ENCODE data around the gene BCO1.

The BCO1 gene

DNA sequence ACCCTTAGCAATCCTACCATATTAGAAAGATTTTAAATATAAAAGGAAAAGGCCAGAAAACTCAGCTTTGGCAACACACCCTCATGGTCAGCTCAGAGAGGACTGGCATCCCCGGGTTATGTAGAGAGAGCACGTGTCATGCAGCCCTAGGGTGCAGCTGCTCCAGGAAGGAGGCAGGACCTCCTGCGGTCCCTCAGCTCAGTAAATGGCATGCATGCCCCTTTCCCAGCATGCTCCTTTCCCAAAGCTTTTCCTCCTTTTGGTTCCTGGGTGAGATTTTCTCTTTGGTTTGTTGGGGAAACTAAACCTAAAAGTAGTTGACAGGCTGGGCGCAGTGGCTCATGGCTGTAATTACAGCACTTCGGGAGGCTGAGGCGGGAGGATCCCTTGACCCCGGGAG, 80.2 kb downstream of the BCO1 start:
- no peak for DNase-seq (ENCODE audit: low read depth)

DNA sequence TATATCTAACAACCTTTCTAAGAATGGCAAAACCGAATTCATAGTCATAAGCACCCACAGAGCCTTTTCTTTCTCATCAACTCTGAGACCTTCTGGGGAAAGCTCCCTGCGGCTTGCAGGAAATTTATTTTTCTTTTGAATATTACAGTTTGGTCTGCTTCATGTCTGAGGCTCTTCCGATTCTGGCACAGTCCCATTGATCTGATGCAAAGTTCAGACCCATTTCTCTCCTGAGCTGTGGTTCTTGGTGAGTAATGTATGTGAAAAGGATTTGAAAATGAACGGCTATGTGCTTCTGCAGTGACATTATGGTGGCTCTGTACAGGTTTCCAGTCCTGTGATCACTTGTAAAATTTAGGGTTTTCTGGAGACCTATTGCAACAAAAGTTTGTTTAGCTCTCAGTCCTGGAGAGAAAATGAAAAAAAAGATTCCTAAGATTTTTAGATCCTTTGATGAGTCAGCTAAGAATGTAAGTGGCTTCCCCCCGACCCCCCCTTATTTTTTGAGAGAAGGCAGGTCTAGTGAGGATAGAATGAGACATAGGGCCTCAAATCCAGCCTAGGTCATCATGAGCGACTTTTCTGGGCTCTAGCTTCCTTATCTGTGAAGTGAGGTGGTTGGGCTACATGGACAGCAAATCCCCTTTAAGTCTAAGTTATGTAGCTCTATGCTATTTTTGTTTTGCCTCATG, 80.9 kb downstream of the BCO1 start:
- DNase-seq (ENCODE audit: low read depth) = no peak

DNA sequence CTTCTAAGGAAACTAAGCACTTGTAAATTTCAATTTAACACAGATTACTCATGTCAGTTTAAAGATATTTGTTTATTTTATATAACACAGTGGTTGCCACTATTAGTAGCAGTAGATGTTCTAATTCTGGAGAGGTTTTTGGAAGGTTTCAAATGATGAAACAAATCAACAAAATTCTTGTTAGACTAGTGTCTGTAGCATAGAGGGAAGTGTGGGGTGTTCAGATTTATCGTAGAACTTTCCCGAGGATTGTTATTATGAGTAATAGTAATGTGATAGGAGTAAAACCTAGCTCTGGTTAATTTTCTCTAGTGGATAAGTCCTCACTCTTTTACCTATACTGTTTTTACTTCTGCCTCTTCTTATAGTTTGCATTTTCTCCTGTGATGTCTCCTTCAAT, 82.5 kb downstream of the BCO1 start:
- no peak for DNase-seq (ENCODE audit: low read depth)

DNA sequence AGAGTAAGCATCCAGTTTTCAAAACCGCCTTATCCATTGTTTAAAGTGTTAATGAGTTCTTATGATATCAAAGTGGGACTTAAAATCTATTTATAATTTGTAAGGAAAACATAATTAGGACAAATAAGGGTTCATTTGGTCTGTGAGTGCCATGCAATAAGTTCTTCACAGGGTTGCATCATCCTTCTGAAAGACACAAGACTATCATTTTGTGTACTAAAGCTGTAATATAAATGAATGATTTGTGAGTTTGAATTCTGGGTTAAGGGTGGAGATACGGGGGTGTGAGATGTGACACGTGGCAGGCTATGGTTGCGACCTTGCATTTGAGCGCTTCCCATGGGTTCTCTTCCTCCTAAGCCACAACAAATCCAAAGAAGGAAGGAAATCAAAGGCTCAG, 83.0 kb downstream of the BCO1 start:
- DNase-seq (ENCODE audit: low read depth) = no peak

DNA sequence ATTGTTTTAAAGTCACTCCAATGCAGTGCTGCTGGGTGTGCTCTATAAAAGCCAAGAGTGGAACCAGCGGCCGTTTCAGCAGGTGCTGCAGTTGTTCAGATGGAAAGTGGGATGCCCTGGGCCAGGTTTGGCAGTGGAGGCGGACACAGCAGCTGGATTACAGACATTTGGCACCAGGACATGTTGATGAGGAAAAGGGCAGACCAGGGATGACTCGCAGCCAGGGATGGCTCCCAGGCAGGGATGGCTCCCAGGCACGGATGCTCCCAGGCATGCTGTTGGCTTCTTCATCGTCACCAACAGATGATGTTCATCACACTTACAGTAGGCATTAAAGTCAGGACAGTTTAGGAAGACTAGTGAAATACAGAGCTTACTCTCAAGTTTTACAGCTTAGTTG, 86.3 kb downstream of the BCO1 start:
- no peak for DNase-seq (ENCODE audit: low read depth)

DNA sequence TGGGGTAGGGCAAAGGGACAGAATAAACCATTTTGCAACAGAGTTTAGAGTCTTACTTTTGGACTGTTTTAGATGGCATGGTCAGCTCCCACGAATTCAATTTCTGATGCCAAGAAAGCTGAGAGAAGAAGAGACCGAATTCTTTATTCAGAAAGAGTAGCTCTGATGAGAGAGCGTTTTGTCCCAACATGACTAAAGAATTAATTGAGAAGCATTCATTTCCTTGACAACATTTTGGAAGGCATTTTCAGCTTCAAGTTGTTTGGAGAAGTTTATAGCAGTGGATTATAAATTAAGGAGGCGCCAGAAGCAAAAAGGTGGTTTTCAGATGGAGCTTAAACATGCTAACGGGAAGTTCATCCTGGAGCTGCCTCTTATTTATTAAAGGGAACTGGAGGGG, 88.5 kb downstream of the BCO1 start:
- no peak for DNase-seq (ENCODE audit: low read depth)

DNA sequence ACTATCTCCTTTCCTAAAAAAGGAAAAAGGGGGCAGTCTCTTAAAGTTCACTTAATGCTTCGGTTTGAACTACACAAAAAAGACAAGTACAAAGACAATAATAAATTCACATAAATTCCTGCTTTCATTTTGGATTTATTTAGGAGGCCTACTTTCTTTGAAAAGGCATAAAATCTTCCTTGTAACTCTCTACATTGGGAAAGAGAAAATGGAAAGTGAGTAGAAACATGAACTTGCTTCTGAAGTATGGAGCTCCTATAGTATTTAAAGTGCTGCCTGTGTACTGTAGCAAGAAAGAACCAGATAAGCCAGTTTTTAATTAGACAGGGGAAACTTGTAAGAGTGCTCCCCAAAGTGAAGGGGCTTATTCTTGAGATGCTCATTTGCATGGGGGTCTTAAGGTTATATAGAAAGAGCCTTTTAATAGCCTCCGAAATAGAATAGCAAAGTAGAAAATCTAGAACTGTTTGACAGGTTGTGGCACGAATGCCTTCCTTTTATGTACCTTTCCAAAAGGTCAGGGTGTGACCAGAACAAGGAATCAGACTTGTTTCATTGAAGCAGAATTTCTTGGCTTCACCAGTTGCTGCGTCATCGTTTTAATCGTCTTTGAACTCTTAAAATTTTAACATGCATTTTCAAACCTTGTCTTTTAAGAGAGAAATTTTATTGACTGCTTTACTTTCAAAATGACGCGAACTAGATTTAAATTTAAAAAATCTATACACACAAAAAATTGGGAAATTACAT, 89.1 kb downstream of the BCO1 start:
- DNase-seq (ENCODE audit: low read depth) = no peak

DNA sequence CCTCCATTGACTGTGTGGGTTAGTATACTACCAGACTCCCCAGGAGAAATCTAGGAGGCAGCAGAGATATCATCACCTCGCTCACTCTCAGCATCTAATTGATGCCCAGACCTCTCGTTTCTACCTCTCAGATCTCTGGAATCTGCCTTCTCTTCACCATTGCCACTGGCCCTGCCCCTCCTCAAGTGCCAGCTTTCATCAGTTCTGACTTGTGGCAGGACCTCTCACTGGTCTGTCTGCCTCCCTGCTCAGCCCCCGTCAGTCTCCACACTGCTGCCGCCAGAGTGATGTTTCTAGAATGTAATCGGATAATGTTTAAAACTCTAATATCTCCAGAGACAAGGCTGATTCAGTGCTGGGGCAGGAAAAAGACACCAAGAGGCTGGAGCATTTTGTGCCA, 91.5 kb downstream of the BCO1 start:
- DNase-seq (ENCODE audit: low read depth) = no peak

DNA sequence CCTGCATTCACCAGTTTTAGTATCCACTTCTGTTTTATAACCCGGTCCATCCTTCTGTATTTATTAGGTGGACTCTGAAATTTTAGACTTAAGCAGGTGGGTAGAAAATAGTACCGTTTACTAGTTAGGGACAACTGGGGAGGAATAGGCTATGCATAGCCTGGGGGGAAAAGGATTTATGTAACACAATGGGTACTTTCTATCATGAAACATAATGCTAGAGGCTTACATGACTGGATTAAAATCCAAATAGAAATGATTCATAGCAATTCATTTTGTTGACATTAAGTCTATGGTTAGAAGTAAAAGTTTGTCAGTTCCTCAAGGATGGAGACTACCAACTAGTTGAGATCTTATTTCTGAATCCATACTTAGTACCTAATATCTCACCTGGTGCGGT, 94.9 kb downstream of the BCO1 start:
- no peak for DNase-seq (ENCODE audit: low read depth)

DNA sequence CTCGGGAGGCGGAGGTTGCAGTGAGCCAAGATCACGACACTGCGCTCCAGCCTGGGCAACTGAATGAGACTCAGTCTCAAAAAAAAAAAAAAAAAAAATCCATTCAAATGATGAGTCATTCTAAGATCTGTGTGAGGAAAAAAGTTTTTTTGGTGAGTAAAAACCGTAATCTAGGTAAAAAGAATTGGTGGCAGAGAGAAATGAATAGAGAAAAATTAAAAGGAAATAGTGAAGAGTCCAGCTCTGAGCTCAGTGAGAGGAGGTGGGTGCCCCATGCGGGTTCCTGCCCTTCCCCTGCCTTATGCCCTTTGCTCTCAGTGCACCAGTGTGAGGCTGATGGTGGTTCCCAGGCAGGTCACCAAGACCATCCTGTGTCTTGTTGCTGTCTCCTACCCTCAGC, 97.2 kb downstream of the BCO1 start:
- no peak for DNase-seq (ENCODE audit: low read depth)

DNA sequence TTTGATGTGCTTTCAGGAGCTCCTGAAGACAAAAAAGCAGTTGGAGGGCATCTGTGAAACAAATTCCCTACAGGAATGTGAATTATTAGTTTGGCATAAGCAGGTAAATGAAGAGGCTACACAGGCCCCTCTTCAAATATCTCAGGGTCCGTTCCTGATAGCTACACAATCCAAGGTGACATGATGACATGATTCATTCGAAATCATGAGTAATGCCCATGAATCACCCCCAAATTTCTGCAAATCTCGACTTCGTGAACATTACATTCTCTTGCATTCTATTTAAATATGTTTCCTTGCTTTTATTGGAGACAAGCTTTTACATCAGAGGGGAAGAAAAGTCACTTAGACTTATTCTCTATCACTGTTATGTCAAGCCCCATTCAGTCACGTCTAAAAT, 98.6 kb downstream of the BCO1 start:
- no peak for DNase-seq (ENCODE audit: low read depth)
